GM23338 (cell line): ENCODE data around the gene DACH1. TPM values are rescaled to one million over a fixed set of nuclear protein-coding genes. Genes with fewer than 3 reads are reported as not detected.

Source experiments
- ATAC-seq: fragments of 200-7000 bp; cut with Tn5 transposase; 3 replicates; pipeline ENCODE4 v1.9.1; 2020
- DNase-seq: peaks from one replicate; pipeline ENCODE4 v3.0.0-alpha.2; 2015; ENCODE audit warnings: low spot score
- H2AFZ ChIP-seq: fragments of 200-600 bp; sonication (generic); 2 replicates; pipeline ENCODE4 v1.8.0; 2016; ENCODE audit warnings: antibody characterized with exemption, mild to moderate bottlenecking, moderate library complexity
- H3F3A ChIP-seq: fragments of 200-600 bp; sonication (generic); replicated peaks from 2 replicates; pipeline ENCODE4 v1.8.0; 2017; ENCODE audit warnings: antibody characterized with exemption, mixed run types, low read depth
- H3K27ac ChIP-seq: fragments of 200-600 bp; sonication (generic); 2 replicates; pipeline ENCODE4 v1.6.1; 2016; ENCODE audit warnings: low read depth
- H3K27me3 ChIP-seq: fragments of 200-600 bp; sonication (generic); 2 replicates; pipeline ENCODE4 v1.8.0; 2016; ENCODE audit warnings: mild to moderate bottlenecking, mixed run types, moderate library complexity; ENCODE audit not compliant: insufficient read depth
- H3K36me3 ChIP-seq: fragments of 200-600 bp; sonication (generic); 2 replicates; pipeline ENCODE4 v1.8.0; 2016; ENCODE audit warnings: mild to moderate bottlenecking; ENCODE audit not compliant: insufficient read depth
- H3K4me1 ChIP-seq: fragments of 200-600 bp; sonication (generic); 2 replicates; pipeline ENCODE4 v1.8.0; 2016; ENCODE audit warnings: mild to moderate bottlenecking, moderate library complexity; ENCODE audit not compliant: insufficient read depth
- H3K4me2 ChIP-seq: fragments of 200-600 bp; sonication (generic); 2 replicates; pipeline ENCODE4 v1.7.1; 2017; ENCODE audit warnings: mixed run types
- H3K4me3 ChIP-seq: fragments of 200-600 bp; sonication (generic); 2 replicates; pipeline ENCODE4 v1.6.1; 2016; ENCODE audit warnings: mixed run types
- H3K79me2 ChIP-seq: fragments of 200-600 bp; sonication (generic); replicated peaks from 2 replicates; pipeline ENCODE4 v1.8.0; 2017; ENCODE audit warnings: mild to moderate bottlenecking; ENCODE audit not compliant: insufficient read depth
- H3K9me2 ChIP-seq: fragments of 200-600 bp; sonication (generic); 2 replicates; pipeline ENCODE4 v1.8.0; 2017; ENCODE audit not compliant: insufficient read depth
- H4K20me1 ChIP-seq: fragments of 200-600 bp; sonication (generic); replicated peaks from 2 replicates; pipeline ENCODE4 v1.8.0; 2017; ENCODE audit warnings: mild to moderate bottlenecking; ENCODE audit not compliant: insufficient read depth
- H3K27ac Mint-ChIP-seq: 2 replicates; pipeline ENCODE4 v1.8.0; 2020; ENCODE audit warnings: inconsistent platforms, mild to moderate bottlenecking, moderate library complexity, mixed read lengths
- H3K27me3 Mint-ChIP-seq: 3 replicates; pipeline ENCODE4 v1.8.0; 2022; ENCODE audit warnings: low read depth, mild to moderate bottlenecking, moderate library complexity, mixed read lengths, inconsistent platforms; ENCODE audit not compliant: insufficient read depth, poor library complexity
- H3K36me3 Mint-ChIP-seq: 3 replicates; pipeline ENCODE4 v1.8.0; 2021; ENCODE audit warnings: low read depth, mild to moderate bottlenecking, inconsistent platforms, moderate library complexity, mixed read lengths
- H3K4me1 Mint-ChIP-seq: 3 replicates; pipeline ENCODE4 v1.8.0; 2020; ENCODE audit warnings: mild to moderate bottlenecking, inconsistent platforms, mixed read lengths
- H3K4me3 Mint-ChIP-seq: 3 replicates; pipeline ENCODE4 v1.8.0; 2021; ENCODE audit warnings: moderate library complexity, mild to moderate bottlenecking, inconsistent platforms, mixed read lengths
- H3K9me3 Mint-ChIP-seq: 3 replicates; pipeline ENCODE4 v1.8.0; 2020; ENCODE audit warnings: moderate library complexity, mild to moderate bottlenecking, inconsistent platforms, mixed read lengths
- EZH2phosphoT487 ChIP-seq: fragments of 200-600 bp; sonication (generic); IDR thresholded peaks from one replicate; pipeline ENCODE4 v1.8.1; 2018; ENCODE audit warnings: antibody characterized with exemption; ENCODE audit not compliant: unreplicated experiment
- JUNB ChIP-seq: IDR thresholded peaks from one replicate; pipeline ENCODE4 v1.6.1; 2016; ENCODE audit warnings: antibody characterized with exemption; ENCODE audit not compliant: unreplicated experiment
- NANOG ChIP-seq: IDR thresholded peaks from 2 replicates; pipeline ENCODE4 v1.6.1; 2016; ENCODE audit warnings: antibody characterized with exemption, borderline replicate concordance
- POLR2AphosphoS5 ChIP-seq: IDR thresholded peaks from 2 replicates; pipeline ENCODE4 v1.6.1; 2016; ENCODE audit warnings: antibody characterized with exemption, low read depth
- ZNF331 ChIP-seq: fragments of 250-450 bp; sonication (Bioruptor Pico); IDR thresholded peaks from 2 replicates; pipeline ENCODE4 v1.5.0; 2020; ENCODE audit warnings: low read depth, mild to moderate bottlenecking, moderate library complexity
- polyA plus RNA-seq: library from polyadenylated mRNA; unstranded; fragments of >200 nt; fragmentation: Nextera tagmentation; extraction: Ambion mirVana; gene quantifications from 2 replicates; pipeline ENCODE4 v1.2.1, GENCODE V29; 2016
- total RNA-seq: library from RNA; depleted of rRNA; stranded (reverse); fragments of >200 nt; shearing (Covaris generic); gene quantifications from 2 replicates; pipeline ENCODE4 v1.2.3, GENCODE V29; 2014
- TF ChIP-seq, protein P1 (sequence below): IDR thresholded peaks from one replicate; pipeline ENCODE4 v1.6.1; 2018; ENCODE audit warnings: antibody characterized with exemption; ENCODE audit not compliant: unreplicated experiment
- TF ChIP-seq, protein P2 (sequence below): IDR thresholded peaks from 2 replicates; pipeline ENCODE4 v1.6.1; 2016; ENCODE audit warnings: antibody characterized with exemption

The DACH1 gene
- total and polyA plus RNA-seq, 2 experiments from 2014 or later = 0.45 to 0.57 TPM

DNA sequence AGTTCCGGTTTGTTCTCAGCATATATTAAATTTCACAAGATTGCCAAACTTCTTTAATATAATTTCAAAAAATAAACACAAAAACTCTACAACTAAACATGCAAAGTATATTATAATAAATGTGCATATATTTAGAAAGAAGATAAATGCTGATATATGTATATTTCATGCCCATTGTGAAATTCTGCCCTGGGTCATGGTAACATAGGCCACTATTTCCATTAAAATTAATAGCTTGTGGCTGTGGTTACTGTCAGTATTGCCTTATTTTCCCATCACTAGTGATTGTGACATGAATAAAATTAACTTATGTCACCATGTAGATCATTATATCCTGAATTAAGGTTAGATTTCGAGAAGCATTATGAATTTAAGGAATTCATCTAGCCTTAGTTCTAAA, 410.9 kb downstream of the DACH1 start (continued):
- TF ChIP-seq, protein P1, sequence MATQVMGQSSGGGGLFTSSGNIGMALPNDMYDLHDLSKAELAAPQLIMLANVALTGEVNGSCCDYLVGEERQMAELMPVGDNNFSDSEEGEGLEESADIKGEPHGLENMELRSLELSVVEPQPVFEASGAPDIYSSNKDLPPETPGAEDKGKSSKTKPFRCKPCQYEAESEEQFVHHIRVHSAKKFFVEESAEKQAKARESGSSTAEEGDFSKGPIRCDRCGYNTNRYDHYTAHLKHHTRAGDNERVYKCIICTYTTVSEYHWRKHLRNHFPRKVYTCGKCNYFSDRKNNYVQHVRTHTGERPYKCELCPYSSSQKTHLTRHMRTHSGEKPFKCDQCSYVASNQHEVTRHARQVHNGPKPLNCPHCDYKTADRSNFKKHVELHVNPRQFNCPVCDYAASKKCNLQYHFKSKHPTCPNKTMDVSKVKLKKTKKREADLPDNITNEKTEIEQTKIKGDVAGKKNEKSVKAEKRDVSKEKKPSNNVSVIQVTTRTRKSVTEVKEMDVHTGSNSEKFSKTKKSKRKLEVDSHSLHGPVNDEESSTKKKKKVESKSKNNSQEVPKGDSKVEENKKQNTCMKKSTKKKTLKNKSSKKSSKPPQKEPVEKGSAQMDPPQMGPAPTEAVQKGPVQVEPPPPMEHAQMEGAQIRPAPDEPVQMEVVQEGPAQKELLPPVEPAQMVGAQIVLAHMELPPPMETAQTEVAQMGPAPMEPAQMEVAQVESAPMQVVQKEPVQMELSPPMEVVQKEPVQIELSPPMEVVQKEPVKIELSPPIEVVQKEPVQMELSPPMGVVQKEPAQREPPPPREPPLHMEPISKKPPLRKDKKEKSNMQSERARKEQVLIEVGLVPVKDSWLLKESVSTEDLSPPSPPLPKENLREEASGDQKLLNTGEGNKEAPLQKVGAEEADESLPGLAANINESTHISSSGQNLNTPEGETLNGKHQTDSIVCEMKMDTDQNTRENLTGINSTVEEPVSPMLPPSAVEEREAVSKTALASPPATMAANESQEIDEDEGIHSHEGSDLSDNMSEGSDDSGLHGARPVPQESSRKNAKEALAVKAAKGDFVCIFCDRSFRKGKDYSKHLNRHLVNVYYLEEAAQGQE = no peak
- TF ChIP-seq JUNB (no peak), ZNF331 (CRISPR knock-in tag) (no peak), POLR2AphosphoS5 (no peak)

DNA sequence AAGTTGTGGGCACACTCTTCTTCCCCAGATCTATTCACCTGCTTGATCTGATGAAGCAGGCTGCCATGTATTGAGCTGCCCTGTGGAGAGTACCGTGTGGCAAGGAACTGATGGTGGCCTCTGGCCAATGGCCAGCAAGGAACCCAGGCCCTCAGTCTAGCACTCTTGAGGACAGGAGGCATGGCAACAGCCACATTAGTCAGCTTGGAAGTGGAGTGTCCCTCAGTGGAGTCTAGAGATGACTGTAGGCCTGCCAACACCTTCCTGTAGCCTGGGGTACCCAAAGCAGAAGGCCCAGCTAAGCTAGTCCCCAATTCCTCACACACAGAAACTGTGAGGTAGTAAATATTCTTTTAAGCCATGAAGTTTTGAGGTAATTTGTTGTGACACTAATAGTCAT, 412.5 kb downstream of the DACH1 start:
- no peaks in the 10 kb centered on the region for H3K9me3 Mint-ChIP-seq
- H3K27me3 Mint-ChIP-seq = no peaks in the 10 kb centered on the region
- ATAC-seq (no peak), DNase-seq (no peak)
- Histone ChIP-seq H3K9me2 (no peaks in the 10 kb centered on the region), H3K4me1 (no peaks in the 10 kb centered on the region), H3K4me3 (no peak overlapping the region), H4K20me1 (no peaks in the 10 kb centered on the region), H2AFZ (no peak overlapping the region), H3K79me2 (no peaks in the 10 kb centered on the region), H3F3A (no peaks in the 10 kb centered on the region), H3K27ac (no peak overlapping the region), H3K36me3 (no peaks in the 10 kb centered on the region), H3K27me3 (no peaks in the 10 kb centered on the region), H3K4me2 (no peak overlapping the region)
- no peaks in the 10 kb centered on the region for H3K4me1 Mint-ChIP-seq
- TF ChIP-seq ZNF331 (CRISPR knock-in tag) = no peak
- TF ChIP-seq EZH2phosphoT487 = no peak
- TF ChIP-seq, protein P2, sequence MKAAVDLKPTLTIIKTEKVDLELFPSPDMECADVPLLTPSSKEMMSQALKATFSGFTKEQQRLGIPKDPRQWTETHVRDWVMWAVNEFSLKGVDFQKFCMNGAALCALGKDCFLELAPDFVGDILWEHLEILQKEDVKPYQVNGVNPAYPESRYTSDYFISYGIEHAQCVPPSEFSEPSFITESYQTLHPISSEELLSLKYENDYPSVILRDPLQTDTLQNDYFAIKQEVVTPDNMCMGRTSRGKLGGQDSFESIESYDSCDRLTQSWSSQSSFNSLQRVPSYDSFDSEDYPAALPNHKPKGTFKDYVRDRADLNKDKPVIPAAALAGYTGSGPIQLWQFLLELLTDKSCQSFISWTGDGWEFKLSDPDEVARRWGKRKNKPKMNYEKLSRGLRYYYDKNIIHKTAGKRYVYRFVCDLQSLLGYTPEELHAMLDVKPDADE = no peak
- no peak overlapping the region for H3K4me3 Mint-ChIP-seq
- no peak overlapping the region for H3K27ac Mint-ChIP-seq
- no peaks in the 10 kb centered on the region for H3K36me3 Mint-ChIP-seq

DNA sequence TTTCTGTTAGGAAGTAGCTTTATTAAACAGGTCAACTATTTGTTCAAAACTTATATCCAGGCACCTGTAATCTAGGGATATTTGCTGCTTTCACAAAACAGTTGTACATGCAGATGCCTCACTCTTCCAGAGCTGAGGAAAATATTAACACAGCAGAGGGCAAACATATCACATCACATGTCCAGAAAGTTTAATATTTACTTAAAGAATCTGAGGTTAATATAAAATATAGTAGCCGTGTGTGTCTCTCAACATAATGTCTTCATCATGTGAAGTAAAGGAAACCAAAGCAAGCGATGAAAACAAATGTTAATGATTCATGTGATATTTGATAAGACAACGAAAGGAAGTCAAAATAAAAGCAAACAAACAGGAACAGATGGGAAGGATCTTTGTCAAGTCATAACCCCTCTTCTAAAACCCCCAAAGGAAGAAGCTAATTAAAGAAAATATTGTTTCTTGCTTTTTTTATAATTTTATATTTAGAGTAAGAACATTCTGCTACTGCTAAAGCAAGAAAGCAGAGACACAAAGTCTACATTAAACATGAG, 418.8 kb downstream of the DACH1 start:
- H3K27me3 Mint-ChIP-seq = no peaks in the 10 kb centered on the region
- Histone ChIP-seq H2AFZ (no peak overlapping the region), H4K20me1 (no peaks in the 10 kb centered on the region), H3K4me2 (no peak overlapping the region), H3K9me2 (no peaks in the 10 kb centered on the region), H3F3A (no peaks in the 10 kb centered on the region), H3K4me1 (no peaks in the 10 kb centered on the region), H3K27ac (no peak overlapping the region), H3K79me2 (no peaks in the 10 kb centered on the region), H3K4me3 (no peak overlapping the region), H3K27me3 (no peaks in the 10 kb centered on the region), H3K36me3 (no peaks in the 10 kb centered on the region)
- no peaks in the 10 kb centered on the region for H3K36me3 Mint-ChIP-seq
- ATAC-seq = no peak
- no peaks in the 10 kb centered on the region for H3K4me1 Mint-ChIP-seq
- no peak for DNase-seq
- H3K9me3 Mint-ChIP-seq = no peaks in the 10 kb centered on the region
- H3K4me3 Mint-ChIP-seq = no peak overlapping the region
- no peak overlapping the region for H3K27ac Mint-ChIP-seq
- TF ChIP-seq, protein P1 = no peak
- TF ChIP-seq POLR2AphosphoS5 (no peak), NANOG (no peak)
